ENCODE results near the gene MLPH. TPM values are rescaled to one million over a fixed set of nuclear protein-coding genes. Genes with fewer than 3 reads are reported as not detected.

Gene MLPH
- total RNA-seq, 4 donors from 2014 or later, result 1.8 to 13.8 (median 10.8) TPM

- no peak for TF ChIP-seq EP300 (IDR thresholded peaks at IDR 0.05)
- TF ChIP-seq POLR2A (IDR thresholded peaks at IDR 0.05), result no peak
- TF ChIP-seq, protein P1, sequence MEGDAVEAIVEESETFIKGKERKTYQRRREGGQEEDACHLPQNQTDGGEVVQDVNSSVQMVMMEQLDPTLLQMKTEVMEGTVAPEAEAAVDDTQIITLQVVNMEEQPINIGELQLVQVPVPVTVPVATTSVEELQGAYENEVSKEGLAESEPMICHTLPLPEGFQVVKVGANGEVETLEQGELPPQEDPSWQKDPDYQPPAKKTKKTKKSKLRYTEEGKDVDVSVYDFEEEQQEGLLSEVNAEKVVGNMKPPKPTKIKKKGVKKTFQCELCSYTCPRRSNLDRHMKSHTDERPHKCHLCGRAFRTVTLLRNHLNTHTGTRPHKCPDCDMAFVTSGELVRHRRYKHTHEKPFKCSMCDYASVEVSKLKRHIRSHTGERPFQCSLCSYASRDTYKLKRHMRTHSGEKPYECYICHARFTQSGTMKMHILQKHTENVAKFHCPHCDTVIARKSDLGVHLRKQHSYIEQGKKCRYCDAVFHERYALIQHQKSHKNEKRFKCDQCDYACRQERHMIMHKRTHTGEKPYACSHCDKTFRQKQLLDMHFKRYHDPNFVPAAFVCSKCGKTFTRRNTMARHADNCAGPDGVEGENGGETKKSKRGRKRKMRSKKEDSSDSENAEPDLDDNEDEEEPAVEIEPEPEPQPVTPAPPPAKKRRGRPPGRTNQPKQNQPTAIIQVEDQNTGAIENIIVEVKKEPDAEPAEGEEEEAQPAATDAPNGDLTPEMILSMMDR (IDR thresholded peaks at IDR 0.05), result no peak
- no peak for TF ChIP-seq POLR2AphosphoS5 (IDR thresholded peaks at IDR 0.05)
- 88% methylated on average over 1 of the region's 1 CpG; no CpG with 5 or more reads in 1 of the 2 donors for WGBS, 2 donors (ENCODE audit: low coverage in 1 of 2)
- H3K27ac ChIP-seq, result no peak overlapping the region
- ATAC-seq, result no peak
- no peaks in the 10 kb centered on the region for H3K27me3 ChIP-seq
- no peaks in the 10 kb centered on the region for H3K36me3 ChIP-seq
- H3K4me1 ChIP-seq, result peaks cover 0 to 26% (median 4%) of the 10 kb centered on the region in 3 donors
- no peak overlapping the region for H3K4me3 ChIP-seq
- no peaks in the 10 kb centered on the region for H3K9me3 ChIP-seq
These were observed 30.9 kb downstream of the MLPH start for GRCh38 chr2:237517990-237518389.

GRCh38 chr2:237519506-237520245, 32.6 kb downstream of the MLPH start:
- ATAC-seq, result peak; percentile 36
- peaks cover 0 to 9% (median 0%) of the 10 kb centered on the region in 3 donors for H3K4me1 ChIP-seq
- WGBS, 2 donors (ENCODE audit: low coverage in 1 of 2), result 100% methylated on average over 3 of the region's 14 CpGs; no CpG with 5 or more reads in 1 of the 2 donors

GRCh38 chr2:237520290-237520689, 33.2 kb downstream of the MLPH start:
- peaks cover 0 to 3% (median 0%) of the 10 kb centered on the region in 3 donors for H3K4me1 ChIP-seq
- no peaks in the 10 kb centered on the region for H3K9me3 ChIP-seq
- no peak for TF ChIP-seq POLR2A (IDR thresholded peaks at IDR 0.05)
- TF ChIP-seq POLR2AphosphoS5 (IDR thresholded peaks at IDR 0.05), result no peak
- TF ChIP-seq, protein P1 (IDR thresholded peaks at IDR 0.05), result no peak
- TF ChIP-seq EP300 (IDR thresholded peaks at IDR 0.05), result no peak
- no peaks in the 10 kb centered on the region for H3K36me3 ChIP-seq
- no peaks in the 10 kb centered on the region for H3K27me3 ChIP-seq
- no peak overlapping the region for H3K27ac ChIP-seq
- no peak for ATAC-seq
- 85% methylated on average over 5 of the region's 6 CpGs; no CpG with 5 or more reads in 1 of the 2 donors for WGBS, 2 donors (ENCODE audit: low coverage in 1 of 2)
- H3K4me3 ChIP-seq, result no peak overlapping the region

More at GRCh38 chr2:237519506-237520245, 32.6 kb downstream of the MLPH start:
- Histone ChIP-seq H3K27me3 (no peaks in the 10 kb centered on the region), H3K36me3 (no peaks in the 10 kb centered on the region), H3K27ac (no peak overlapping the region), H3K9me3 (no peaks in the 10 kb centered on the region), H3K4me3 (no peak overlapping the region)
- TF ChIP-seq POLR2A (IDR thresholded peaks at IDR 0.05) (no peak), POLR2AphosphoS5 (IDR thresholded peaks at IDR 0.05) (no peak), EP300 (IDR thresholded peaks at IDR 0.05) (no peak)
- TF ChIP-seq, protein P1 (IDR thresholded peaks at IDR 0.05), result no peak

GRCh38 chr2:237524631-237525030, 37.6 kb downstream of the MLPH start:
- Histone ChIP-seq H3K4me3 (no peak overlapping the region), H3K36me3 (no peaks in the 10 kb centered on the region), H3K27ac (no peak overlapping the region), H3K4me1 (no peaks in the 10 kb centered on the region), H3K27me3 (no peaks in the 10 kb centered on the region), H3K9me3 (no peaks in the 10 kb centered on the region)
- TF ChIP-seq, protein P1 (IDR thresholded peaks at IDR 0.05), result no peak
- TF ChIP-seq EP300 (IDR thresholded peaks at IDR 0.05) (no peak), POLR2AphosphoS5 (IDR thresholded peaks at IDR 0.05) (no peak), POLR2A (IDR thresholded peaks at IDR 0.05) (no peak)
- WGBS, 2 donors (ENCODE audit: low coverage in 1 of 2), result 100% methylated on average over 1 of the region's 6 CpGs; no CpG with 5 or more reads in 1 of the 2 donors
- ATAC-seq, result no peak
